Measurements from ENCODE around the gene OR52H1. TPM values are rescaled to one million over a fixed set of nuclear protein-coding genes. Genes with fewer than 3 reads are reported as not detected.

The OR52H1 gene
- total and polyA plus RNA-seq, 2 of the 8 experiments (the other 6 are each of a cell fraction or from before 2014, with no cell fraction given): 0.09 TPM; not detected in 1

- FAIRE-seq (no peak), DNase-seq (ENCODE audit: low read depth in 1 of 2, low spot score in 2 of 2) (no peak)
- Histone ChIP-seq H3K23me2 (ENCODE audit: low read depth, low read length) (no peaks in the 10 kb centered on the region), H3K27ac (ENCODE audit: low read depth, low read length) (no peak within 1 kb of the TSS), H3K36me3 (ENCODE audit: control insufficient read depth in 2 of 4, insufficient read depth in 4 of 4, low read length in 3 of 4) (no peaks in the 10 kb centered on the region), H4K5ac (ENCODE audit: insufficient read length, low read depth, low read length) (no peak within 1 kb of the TSS), H2BK15ac (ENCODE audit: low read length) (no peak within 1 kb of the TSS), H3K56ac (replicated peaks; ENCODE audit: insufficient read length, low read depth, low read length) (no peak within 1 kb of the TSS), H3K4ac (replicated peaks; ENCODE audit: insufficient read length, low read depth, low read length) (no peak within 1 kb of the TSS), H3K27me3 (replicated peaks in 1 of 4; ENCODE audit: control insufficient read depth in 3 of 4, extremely low read depth in 1 of 4, insufficient read depth in 3 of 4, low read length in 3 of 4) (no peaks in the 10 kb centered on the region), H4K91ac (replicated peaks; ENCODE audit: insufficient read length, low read length) (no peak within 1 kb of the TSS), H3K23ac (ENCODE audit: insufficient read length) (no peak within 1 kb of the TSS), H3K14ac (ENCODE audit: insufficient read length) (no peak within 1 kb of the TSS), H3K79me1 (ENCODE audit: low read depth, low read length) (no peaks in the 10 kb centered on the region), H4K8ac (ENCODE audit: extremely low read depth, insufficient read depth, low read length) (no peak within 1 kb of the TSS), H3K4me1 (replicated peaks in 1 of 4; ENCODE audit: control insufficient read depth in 3 of 4, insufficient read depth in 4 of 4, low read length in 3 of 4) (no peaks in the 10 kb centered on the region), H3K4me3 (ENCODE audit: extremely low read depth in 1 of 4, insufficient read depth in 2 of 4, low read depth in 3 of 4, low read length in 4 of 4) (no peak within 1 kb of the TSS), H2BK20ac (ENCODE audit: low read length) (no peak within 1 kb of the TSS), H2BK120ac (replicated peaks; ENCODE audit: low read depth, low read length) (no peak within 1 kb of the TSS), H3K18ac (ENCODE audit: extremely low read depth, low read length) (no peak within 1 kb of the TSS), H2BK5ac (ENCODE audit: low read depth, low read length) (no peak within 1 kb of the TSS), H3K79me2 (ENCODE audit: control insufficient read depth in 1 of 2, insufficient read depth in 2 of 2, low read length in 2 of 2) (no peaks in the 10 kb centered on the region), H2AK5ac (ENCODE audit: low read depth, low read length) (no peak within 1 kb of the TSS), H3K4me2 (ENCODE audit: insufficient read depth in 1 of 2, low read depth in 2 of 2, low read length in 2 of 2) (no peak within 1 kb of the TSS), H3K9ac (replicated peaks in 1 of 4; ENCODE audit: extremely low read depth in 1 of 4, low read depth in 3 of 4, low read length in 3 of 4) (no peak within 1 kb of the TSS), H2BK12ac (ENCODE audit: low read depth, low read length) (no peak within 1 kb of the TSS), H4K20me1 (replicated peaks in 1 of 2; ENCODE audit: control insufficient read depth in 1 of 2, insufficient read depth in 2 of 2, low read length in 2 of 2) (no peaks in the 10 kb centered on the region), H2AFZ (ENCODE audit: low read length) (no peak within 1 kb of the TSS), H3K9me3 (ENCODE audit: insufficient read depth in 2 of 2, low read depth in 1 of 2, low read length in 1 of 2) (no peaks in the 10 kb centered on the region)
- CTCF ChIA-PET (ENCODE audit: partially characterized antibody): interaction anchor here (0.8 kb wide), 1 partner anchor 18 kb away, joined by 3 read pairs; no protein-coding TSS in a partner anchor
- POLR2A ChIA-PET (ENCODE audit: partially characterized antibody): no interaction called here
- 97% methylated on average over 8 of the region's 8 CpGs; no CpG with 5 or more reads in 1 of the 2 experiments for WGBS, 2 experiments (ENCODE audit: extremely low coverage in 1 of 2, insufficient coverage in 1 of 2, insufficient read length in 1 of 2, insufficient replicate concordance in 2 of 2, low coverage in 1 of 2, low lambda C conversion rate in 2 of 2, missing lambda C conversion rate in 1 of 2)
- no peak for TF ChIP-seq NRF1 (IDR thresholded peaks at IDR 0.05; ENCODE audit: low read depth, low read length)
- no peak for TF ChIP-seq FOSL1 (IDR thresholded peaks at IDR 0.05; ENCODE audit: insufficient read depth, low read depth, low read length)
- TF ChIP-seq RNF2 (IDR thresholded peaks at IDR 0.05; ENCODE audit: borderline replicate concordance, low read depth, low read length, missing control alignments, poor library complexity, severe bottlenecking): no peak
- no peak for TF ChIP-seq YY1 (IDR thresholded peaks at IDR 0.05; ENCODE audit: low read depth, low read length)
- no peak for TF ChIP-seq CEBPB (IDR thresholded peaks at IDR 0.05; ENCODE audit: low read depth, low read length)
- TF ChIP-seq KDM5A (IDR thresholded peaks at IDR 0.05; ENCODE audit: low read length): no peak
- no peak for TF ChIP-seq HDAC6 (IDR thresholded peaks at IDR 0.05; ENCODE audit: low read depth, low read length)
- TF ChIP-seq RBBP5 (IDR thresholded peaks at IDR 0.05; ENCODE audit: borderline replicate concordance, low read depth, low read length): no peak
- TF ChIP-seq POLR2AphosphoS5 (IDR thresholded peaks at IDR 0.05; ENCODE audit: low read depth, low read length): no peak
- no peak for TF ChIP-seq CBX5 (IDR thresholded peaks at IDR 0.05; ENCODE audit: low read depth, low read length)
- no peak for TF ChIP-seq JUN (IDR thresholded peaks at IDR 0.05; ENCODE audit: low read depth, low read length)
- TF ChIP-seq EGR1 (IDR thresholded peaks at IDR 0.05; ENCODE audit: borderline replicate concordance, low read depth, low read length): no peak
- TF ChIP-seq ATF2 (IDR thresholded peaks at IDR 0.05; ENCODE audit: low read length): no peak
These were observed 32.2 kb upstream of the OR52H1 start, which contains the start of gene OR52B6 for GRCh38 chr11:5580577-5580976. OR52B6 (plus strand) TSS chr11:5580877; CDS start chr11:5580877, 0 bp downstream.

Measured in H1 (cell line).